Gastrocnemius medialis (tissue), 4 donors: ENCODE data around the gene ZFYVE1.

Source experiments
- POLR2A ChIP-seq, 2 donors: fragments of 450-650 bp; IDR thresholded peaks; one replicate each; pipeline ENCODE4 v1.6.1; 2017; ENCODE audit warnings: antibody characterized with exemption in 2 of 2, mild to moderate bottlenecking in 2 of 2, moderate library complexity in 2 of 2
- TF ChIP-seq, protein P1 (sequence below), 5 experiments: fragments of 450-650 bp in 3 of 5; fragments of 200-600 bp in 2 of 5; sonication (generic) in 2 of 5; IDR thresholded peaks in 4 of 5; conservative IDR thresholded peaks in 1 of 5; 1 replicate in 4 of 5; 2 replicates in 1 of 5; pipeline ENCODE4 v1.5.1; 2016 to 2019; ENCODE audit warnings: antibody characterized with exemption in 5 of 5, mild to moderate bottlenecking in 3 of 5, moderate library complexity in 3 of 5

DNA sequence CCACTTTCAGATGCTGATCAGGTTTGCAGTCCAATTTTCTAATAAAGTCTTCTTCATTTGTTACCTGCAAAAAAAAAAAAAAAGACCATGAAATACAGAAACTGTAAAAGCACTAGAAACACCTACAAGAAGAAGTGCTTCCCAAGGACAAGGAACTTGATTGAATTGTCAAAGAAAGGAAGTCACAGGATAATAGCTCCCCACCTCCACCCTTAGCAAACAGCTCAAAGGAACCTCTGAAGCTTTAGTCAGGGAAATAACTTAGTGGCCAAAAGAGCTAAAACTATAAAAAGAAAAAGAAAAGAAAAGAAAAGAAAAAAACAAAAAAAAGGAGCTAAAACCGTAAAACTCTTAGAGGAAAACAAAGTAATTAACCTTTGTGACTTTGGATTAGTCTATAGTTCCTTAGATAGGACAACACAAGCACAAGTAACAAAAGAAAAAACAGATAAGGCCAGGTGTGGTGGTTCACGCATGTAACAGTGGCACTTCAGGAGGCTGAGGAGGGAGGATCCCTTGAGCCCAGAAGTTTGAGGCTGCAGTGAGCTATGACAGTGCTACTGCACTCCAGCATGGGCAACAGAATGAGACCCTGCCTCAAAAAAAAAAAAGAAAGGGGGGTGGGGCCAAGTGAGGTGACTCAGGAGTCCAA is 28.5 kb downstream of the ZFYVE1 start:
- TF ChIP-seq, protein P1, sequence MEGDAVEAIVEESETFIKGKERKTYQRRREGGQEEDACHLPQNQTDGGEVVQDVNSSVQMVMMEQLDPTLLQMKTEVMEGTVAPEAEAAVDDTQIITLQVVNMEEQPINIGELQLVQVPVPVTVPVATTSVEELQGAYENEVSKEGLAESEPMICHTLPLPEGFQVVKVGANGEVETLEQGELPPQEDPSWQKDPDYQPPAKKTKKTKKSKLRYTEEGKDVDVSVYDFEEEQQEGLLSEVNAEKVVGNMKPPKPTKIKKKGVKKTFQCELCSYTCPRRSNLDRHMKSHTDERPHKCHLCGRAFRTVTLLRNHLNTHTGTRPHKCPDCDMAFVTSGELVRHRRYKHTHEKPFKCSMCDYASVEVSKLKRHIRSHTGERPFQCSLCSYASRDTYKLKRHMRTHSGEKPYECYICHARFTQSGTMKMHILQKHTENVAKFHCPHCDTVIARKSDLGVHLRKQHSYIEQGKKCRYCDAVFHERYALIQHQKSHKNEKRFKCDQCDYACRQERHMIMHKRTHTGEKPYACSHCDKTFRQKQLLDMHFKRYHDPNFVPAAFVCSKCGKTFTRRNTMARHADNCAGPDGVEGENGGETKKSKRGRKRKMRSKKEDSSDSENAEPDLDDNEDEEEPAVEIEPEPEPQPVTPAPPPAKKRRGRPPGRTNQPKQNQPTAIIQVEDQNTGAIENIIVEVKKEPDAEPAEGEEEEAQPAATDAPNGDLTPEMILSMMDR (IDR thresholded peaks at IDR 0.05 in 4 of 5, conservative IDR thresholded peaks at IDR 0.05 in 1 of 5), result no peak
- no peak for TF ChIP-seq POLR2A (IDR thresholded peaks at IDR 0.05)
